NCI-H82 treated with DMSO at 0.1 percent for 48 hours (cell line): ENCODE data around the gene HBA2.
"Not testable (repeated sequence)": the region's sequence is repeated elsewhere in the genome, so short reads cannot be mapped to it uniquely, and the experiment has no call there.

Experiments
- DNase-seq: peaks from one replicate; lab custom pipeline; 2025; ENCODE audit not compliant: unreplicated experiment; lab: John Stamatoyannopoulos, UW

Gene HBA2

DNA sequence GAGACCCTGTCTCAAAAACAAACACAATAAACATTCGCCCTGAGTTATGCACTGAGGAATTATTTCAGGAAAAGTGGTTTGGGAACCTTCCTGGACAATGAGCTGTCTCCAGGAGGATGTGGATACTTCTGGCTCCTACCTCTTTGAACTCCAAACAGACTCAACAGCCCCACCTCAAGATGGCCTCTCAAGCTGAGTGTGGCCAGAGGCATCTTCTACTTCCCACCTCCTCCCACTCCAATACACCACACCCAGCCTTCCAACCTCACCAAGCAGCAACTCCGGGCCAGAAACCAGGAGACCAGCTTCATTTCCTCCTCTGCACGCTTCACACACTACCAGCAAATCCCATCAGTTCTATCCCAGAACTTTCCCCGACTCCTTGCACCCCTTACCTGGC lies 19.2 kb downstream of the HBA2 start:
- DNase-seq, result no peak

DNA sequence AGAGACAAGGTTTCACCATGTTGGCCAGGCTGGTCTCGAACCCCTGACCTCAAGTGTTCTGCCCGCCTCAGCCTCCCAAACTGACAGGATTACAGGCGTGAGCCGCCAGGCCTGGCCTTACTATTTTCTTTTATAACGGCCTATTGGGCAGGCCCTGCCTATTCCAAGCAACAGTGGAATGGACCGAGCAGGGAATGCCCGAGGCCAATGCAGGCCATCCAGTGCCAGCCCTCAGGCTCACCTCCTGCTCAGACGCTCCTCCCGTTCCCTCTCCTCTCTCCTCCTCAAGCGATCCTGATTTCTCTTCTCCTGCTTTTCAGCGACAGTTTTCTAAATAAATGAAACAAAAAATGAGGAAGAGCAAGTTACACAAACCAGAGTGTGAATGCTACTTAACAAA lies 20.0 kb downstream of the HBA2 start:
- no peak for DNase-seq

DNA sequence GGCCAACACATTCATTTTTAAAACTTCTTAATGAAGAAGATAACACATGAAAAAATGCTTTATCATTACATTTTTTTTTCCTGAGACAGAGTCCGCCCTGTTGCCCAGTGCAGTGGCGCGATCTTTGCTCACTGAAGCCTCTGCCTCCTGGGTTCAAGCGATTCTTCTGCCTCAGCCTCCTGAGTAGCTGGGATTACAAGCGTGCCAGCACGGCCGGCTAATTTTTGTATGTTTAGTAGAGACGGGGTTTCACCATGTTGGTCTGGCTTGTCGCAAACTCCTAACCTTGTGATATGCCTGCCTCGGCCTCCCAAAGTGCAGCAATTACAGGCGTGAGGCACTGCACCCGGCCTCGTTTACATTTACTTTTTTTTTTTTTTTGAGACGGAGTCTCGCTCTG lies 20.8 kb downstream of the HBA2 start:
- DNase-seq, result no peak

DNA sequence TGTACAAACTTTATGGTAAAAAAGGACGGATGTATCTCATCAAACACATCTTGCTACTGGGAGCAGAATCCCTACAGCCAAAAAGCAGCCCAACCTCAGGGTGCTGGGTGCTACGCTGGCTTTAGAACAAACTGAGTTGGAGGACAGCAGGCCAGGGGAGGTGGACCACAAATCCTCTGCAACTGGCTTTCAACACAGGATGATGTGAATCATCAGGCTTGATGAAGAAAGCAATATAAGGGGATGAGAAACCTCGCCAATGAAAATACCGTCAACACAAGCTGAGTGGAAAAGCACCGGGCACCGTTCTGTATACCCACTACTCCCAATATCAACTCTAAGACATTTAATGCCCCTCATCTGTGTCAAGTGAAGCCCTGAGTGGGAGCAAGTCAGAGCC lies 21.8 kb downstream of the HBA2 start:
- no peak for DNase-seq

DNA sequence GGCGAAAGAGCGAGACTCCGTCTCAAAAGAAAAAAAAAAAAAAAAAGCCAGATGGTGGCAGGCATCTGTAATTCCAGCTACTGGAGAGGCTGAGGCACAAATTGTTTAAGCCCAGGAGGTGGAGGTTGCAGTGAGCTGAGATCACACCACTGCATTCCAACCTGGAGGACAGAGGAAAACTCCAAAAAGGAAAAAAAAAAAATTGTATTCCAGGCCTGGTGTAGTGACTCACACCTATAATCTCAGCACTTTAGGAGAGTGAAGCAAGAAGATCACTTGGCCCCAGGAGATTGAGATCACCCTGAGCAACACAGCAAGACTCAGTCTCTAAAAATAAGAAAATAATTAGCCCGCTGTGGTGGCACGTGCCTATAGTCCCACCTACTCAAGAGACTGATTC lies 27.7 kb downstream of the HBA2 start:
- DNase-seq, result no peak

DNA sequence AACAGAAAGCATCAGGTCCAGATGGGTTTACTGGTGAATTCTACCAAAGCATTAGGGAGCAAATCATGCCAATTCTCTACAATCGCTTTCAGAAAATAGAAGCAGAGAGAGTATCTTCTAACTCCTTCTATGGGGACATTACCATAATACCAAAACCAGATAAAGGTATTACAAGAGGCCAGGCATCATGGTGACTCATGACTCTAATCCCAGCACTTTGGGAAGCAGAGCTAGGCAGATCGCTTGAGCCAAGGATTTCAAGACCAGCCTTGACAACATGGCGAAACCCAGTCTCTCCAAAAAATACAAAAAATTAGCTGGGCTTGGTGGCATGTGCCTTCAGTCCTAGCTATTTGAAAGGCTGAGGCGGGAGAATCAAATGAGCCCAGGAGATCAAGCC lies 30.6 kb downstream of the HBA2 start:
- DNase-seq, result no peak

DNA sequence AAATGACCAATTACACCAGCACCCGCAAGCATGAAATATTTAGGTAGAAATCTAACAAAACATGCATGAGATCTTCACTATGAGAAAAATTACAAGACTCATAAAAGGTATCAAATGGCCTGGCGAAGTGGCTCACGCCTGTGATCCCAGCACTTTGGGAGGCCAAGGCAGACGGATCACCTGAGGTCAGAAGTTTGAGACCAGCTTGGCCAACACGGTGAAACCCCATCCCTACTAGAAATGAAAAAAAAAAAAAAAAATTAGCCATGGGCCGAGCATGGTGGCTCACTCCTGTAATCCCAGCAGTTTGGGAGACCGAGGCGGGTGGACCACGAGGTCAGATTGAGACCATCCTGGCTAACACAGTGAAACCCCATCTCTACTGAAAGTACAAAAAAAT lies 31.4 kb downstream of the HBA2 start:
- DNase-seq, result not testable (repeated sequence)

DNA sequence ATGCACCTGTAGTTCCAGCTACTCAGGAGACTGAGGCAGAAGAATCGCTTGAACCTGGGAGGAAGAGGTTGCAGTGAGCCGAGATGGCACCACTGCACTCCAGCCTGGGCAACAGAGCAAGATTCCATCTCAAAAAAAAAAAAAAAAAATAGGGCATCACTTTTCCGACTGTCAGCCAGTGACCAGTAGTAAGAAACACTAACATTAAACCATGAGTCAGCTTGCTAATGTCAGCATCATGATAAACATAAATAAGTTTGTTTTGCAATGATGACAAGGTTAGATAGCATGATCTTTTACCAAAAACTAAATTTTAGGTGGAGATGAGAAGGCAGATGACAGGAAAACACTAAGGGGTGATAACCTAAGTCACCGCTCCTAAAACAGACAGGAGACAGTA lies 36.7 kb downstream of the HBA2 start:
- not testable (repeated sequence) for DNase-seq

DNA sequence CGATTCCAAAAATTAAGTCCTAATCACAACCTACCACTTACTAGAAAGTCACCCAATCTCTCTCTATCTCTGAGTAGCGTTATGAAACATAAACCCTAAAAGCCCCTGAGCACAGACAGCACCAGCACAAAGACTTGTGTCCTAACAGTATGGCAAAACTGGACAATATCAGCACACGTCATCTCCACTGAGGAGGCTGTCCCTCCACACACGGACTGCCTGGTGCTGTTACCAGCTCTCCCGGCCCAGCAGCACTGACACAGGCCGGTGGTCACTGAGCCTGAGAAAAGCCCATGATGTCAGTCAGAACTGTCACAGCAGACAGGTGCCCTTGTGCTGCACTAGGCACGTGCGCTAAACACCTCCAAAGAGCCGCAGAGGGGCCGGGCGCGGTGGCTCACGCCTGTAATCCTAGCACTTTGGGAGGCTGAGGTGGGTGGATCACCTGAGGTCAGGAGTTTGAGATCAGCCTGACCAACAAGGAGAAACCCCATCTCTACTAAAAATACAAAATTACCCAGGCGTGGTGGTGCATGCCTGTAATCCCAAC lies 39.0 kb downstream of the HBA2 start:
- not testable (repeated sequence) for DNase-seq

DNA sequence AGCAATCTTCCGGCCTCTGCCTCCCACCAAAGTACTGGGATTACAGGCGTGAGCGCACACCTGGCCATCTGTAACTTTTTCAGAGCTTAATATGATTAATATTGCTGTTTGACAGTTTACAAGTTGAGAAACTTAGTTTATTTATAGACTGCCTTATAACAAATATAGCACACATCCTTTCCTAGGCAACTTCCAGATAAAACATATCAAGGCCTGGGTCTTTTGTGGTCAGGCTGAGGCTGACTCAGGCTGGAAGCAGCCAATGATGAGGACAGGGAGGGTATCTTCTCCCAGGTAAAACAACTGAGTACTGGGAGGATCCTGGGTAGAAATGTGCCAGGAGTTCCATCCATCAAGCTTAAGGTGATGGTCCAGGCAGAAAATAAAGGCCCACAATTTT lies 40.3 kb downstream of the HBA2 start:
- DNase-seq, result no peak

DNA sequence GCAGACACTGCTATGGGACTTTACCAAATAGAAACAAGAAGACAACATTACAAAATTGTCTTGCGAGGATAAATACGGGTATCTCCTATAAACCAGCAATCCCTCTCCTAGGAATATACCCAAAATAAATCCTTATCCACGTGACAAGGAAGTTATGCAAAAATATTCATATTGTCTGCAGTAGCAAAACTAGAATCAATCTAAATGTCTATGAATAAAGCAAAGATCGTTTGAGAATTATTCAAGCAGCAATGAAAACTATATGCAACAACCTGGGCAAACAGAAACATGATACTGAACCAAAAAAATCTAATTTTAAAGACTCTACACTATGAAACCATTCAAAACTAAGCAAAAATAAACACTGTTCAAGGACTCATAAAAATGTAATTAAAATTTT lies 47.3 kb downstream of the HBA2 start:
- no peak for DNase-seq
